Activated CD8-positive, alpha-beta memory T cell treated with anti-CD3 and anti-CD28 coated beads, Interleukin-2, amount 50 U/mL, for 1 hour (primary cell): Measurements from ENCODE around the gene PIWIL4.
"Not testable (repeated sequence)": the region's sequence is repeated elsewhere in the genome, so short reads cannot be mapped to it uniquely, and the experiment has no call there.

Experiments
- DNase-seq: peaks from one replicate; pipeline ENCODE4 v3.0.0-alpha.2; 2020; ENCODE audit errors: extremely low read depth

PIWIL4 gene

GRCh38 chr11:94546886-94547285 is 20.3 kb upstream of the PIWIL4 start:
- DNase-seq: no peak

DNA sequence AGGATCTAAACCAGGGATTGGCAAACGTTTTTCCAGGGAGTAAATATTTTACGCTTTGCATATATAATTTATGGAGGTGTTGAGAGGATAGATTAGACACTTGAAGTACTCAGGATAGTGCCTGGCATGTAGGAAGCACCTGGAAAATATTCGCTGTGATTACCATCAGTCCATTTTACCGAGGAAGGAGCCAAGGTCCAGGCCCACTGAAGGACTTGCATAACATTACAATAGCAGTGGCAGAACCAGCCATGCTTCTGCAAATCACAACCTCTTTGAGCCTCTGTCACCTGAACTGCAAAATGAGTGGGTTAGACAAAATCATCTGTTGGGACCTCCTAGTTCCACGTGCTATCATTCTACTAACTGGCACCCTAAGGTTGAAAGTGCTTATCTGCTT is 18.0 kb upstream of the PIWIL4 start:
- DNase-seq: no peak

GRCh38 chr11:94550513-94550912 is 16.7 kb upstream of the PIWIL4 start:
- DNase-seq: no peak

GRCh38 chr11:94553938-94554337 is 13.2 kb upstream of the PIWIL4 start:
- DNase-seq: no peak

- DNase-seq: not testable (repeated sequence)
These were observed 11.3 kb upstream of the PIWIL4 start for GRCh38 chr11:94555752-94556329.

- DNase-seq: no peak
These were observed 9.7 kb upstream of the PIWIL4 start for GRCh38 chr11:94557421-94557820.

DNA sequence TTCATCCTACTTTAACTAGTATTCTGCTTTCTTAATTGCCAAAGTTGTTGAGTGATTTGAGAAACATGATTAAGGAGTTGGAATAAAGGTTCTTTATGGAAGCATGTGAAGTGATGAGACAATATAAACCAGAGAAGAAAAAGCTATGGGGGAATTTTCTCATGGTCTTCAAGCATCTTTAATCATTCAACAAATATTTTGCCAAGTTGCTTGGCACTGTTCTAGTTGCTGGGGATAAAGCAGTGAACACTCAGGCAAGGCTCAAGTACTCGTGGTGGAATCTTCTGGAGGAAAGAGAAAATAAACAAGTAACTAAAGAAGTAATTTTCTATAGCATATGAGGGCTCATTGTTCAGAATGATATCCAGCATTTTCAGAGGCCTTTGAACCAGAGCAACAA is 9.2 kb upstream of the PIWIL4 start:
- no peak for DNase-seq

GRCh38 chr11:94558468-94558867 is 8.7 kb upstream of the PIWIL4 start:
- DNase-seq: no peak

GRCh38 chr11:94558932-94559331 is 8.2 kb upstream of the PIWIL4 start:
- no peak for DNase-seq

DNA sequence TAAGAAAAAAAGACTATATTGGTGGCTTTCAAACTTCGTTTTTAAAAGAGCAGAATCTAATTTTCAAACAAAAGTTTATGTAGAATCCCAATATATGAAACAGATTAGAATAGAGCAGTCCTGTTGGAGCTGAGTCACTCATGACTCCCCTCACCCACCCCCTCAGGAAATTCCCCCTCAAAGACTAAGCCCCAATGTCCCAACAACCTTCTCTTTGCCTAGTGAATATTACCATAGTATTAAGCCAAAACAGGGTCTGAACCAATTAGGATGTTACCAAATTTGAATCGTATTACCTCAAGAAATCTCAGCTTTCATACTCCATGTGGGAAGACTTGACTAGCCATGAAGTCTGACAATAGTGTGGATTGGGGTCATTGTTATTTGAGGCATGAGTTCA is 7.8 kb upstream of the PIWIL4 start:
- DNase-seq: no peak

GRCh38 chr11:94560834-94561233 is 6.3 kb upstream of the PIWIL4 start:
- no peak for DNase-seq

DNA sequence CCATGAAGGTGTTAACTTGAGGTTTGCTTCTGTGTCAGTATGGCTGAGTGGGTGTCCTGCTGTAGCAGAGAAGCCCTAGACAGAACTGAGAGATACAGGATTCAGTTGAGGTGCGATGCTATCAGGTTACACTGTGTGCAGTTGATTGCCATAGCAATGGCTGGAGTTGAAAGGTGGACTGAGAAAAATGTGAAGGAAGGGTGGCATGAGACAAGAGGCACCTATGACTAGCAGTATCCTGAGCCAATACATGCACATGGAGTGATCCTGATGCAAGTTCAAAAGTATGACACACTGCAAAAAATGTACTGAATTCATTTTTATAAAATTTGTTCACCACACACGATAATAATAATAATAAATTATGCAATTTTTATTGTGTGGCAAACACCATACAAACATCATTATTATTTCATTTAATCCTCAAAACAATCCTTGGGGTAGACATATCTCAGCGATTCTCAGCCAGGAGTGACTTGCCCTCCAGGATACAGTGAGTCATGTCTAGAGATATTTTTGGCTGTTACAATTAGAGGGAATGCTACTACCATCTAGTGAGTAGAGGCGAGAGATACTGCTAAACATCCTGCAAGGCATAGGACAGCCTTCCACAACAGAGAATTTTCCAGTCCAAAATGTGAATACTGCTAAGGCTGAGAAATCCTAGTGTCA is 3.9 kb upstream of the PIWIL4 start:
- no peak for DNase-seq

GRCh38 chr11:94563848-94564467 is 3.2 kb upstream of the PIWIL4 start:
- no peak for DNase-seq

- no peak for DNase-seq
These were observed 1.0 kb downstream of the PIWIL4 start for GRCh38 chr11:94568200-94568599.

DNA sequence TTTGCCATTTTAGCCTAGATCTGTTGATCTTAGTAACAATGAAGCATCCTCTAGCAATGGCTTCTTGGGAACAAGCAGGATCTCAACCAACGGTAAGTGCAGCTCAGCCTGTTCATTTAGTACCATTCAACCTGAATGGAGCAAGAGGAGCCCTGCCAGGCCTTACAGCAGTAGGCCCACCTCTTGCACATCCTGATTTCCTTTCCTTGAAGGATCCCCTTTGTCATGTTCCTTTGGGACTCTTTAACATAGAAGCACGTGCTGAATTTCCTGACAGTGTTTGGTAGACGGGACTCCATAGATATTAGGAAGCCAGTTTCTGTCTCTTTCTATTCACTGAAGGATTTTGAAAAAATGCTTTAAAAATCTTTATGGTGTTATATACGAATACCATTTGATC is 1.5 kb downstream of the PIWIL4 start:
- DNase-seq: no peak

DNA sequence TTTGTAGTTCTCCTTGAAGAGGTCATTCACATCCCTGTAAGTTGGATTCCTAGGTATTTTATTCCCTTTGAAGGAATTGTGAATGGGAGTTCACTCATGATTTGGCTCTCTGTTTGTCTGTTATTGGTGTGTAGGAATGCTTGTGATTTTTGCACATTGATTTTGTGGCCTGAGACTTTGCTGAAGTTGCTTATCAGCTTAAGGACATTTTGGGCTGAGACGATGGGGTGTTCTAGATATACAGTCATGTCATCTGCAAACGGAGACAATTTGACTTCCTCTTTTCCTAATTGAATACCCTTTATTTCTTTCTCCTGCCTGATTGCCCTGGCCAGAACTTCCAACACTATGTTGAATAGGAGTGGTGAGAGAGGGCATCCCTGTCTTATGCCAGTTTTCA is 5.8 kb downstream of the PIWIL4 start:
- not testable (repeated sequence) for DNase-seq

GRCh38 chr11:94574193-94574961 is 7.2 kb downstream of the PIWIL4 start:
- DNase-seq: no peak

DNA sequence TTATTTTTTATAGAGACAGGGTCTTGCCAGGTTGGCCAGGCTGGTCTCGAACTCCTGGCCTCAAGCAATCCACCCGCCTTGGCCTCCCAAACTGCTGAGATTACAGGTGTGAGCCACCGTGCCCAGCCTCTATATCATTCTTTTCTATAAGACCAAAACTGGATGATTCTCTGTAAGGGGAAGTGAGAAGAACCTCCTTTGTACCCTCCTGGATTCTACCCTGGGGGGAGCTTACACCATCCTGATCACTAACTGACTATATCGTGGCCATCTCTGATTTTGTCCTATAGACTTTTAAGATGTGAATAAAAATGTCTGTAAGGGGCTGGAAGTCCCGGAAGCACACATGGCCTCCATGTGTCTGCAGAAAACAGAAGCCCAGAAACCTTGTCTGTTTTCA is 9.1 kb downstream of the PIWIL4 start:
- no peak for DNase-seq

DNA sequence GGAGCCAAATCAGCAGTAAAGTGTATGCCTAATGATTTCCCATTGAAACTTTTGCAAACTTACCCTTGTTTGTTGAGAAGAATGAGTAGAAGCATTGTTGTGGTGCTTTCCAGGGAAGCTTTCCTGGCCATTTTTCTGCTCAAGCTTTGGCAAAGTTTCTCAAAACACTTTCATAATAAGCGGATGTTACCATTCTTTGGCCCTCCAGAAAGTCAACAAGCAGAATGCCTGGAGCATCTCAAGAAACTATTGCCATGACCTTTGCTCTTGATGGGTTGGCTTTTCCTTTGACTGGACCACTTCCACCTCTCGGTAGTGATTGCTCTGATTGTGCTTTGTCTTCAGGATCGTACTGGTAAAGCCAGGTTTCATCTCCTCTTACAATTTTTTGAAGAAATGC is 10.7 kb downstream of the PIWIL4 start:
- no peak for DNase-seq

GRCh38 chr11:94581926-94582325 is 14.8 kb downstream of the PIWIL4 start:
- no peak for DNase-seq

DNA sequence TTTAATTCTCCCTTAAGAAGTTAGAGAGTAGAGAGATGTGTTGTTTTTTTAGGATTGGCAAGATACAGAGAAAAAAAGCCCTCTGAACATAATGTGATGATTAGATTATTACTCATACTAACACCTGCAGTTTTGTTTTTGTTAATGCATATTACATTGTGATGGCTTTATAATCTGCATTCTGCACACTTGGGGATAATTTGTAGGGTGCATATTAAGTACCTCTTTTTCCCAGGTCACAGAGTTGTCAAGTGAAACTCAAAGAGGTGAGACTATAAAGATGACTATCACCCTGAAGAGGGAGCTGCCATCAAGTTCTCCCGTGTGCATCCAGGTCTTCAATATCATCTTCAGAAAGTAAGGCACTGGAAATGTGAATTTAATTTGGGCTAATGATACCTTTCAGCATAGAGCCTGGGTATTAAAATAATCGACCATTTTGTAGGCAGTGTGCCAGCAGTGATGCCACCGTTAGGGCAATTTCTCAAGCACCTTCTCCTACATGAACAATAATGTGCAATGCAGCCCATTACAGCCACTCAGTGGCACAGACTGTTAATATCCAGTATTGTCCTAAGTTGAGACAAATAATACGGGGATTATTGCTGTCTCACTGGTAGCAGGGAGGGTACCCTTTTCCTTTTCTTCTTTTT is 16.2 kb downstream of the PIWIL4 start:
- DNase-seq: no peak

- DNase-seq: no peak
These were observed 16.8 kb downstream of the PIWIL4 start for GRCh38 chr11:94583866-94584500.
